Endodermal cell (in vitro differentiated cells): ENCODE data around the gene RIT2. TPM values are rescaled to one million over a fixed set of nuclear protein-coding genes. Genes with fewer than 3 reads are reported as not detected.

Source experiments
- DNase-seq: peaks from one replicate; pipeline ENCODE4 v3.0.0-alpha.2; 2017
- H3K27ac ChIP-seq: 2 replicates; pipeline ENCODE4 v1.5.1; 2013; ENCODE audit warnings: mild to moderate bottlenecking, low read depth, low read length, moderate library complexity
- H3K27me3 ChIP-seq: 2 replicates; pipeline ENCODE4 v1.6.1; 2013; ENCODE audit warnings: mild to moderate bottlenecking, low read length, moderate library complexity; ENCODE audit not compliant: insufficient read depth, control insufficient read depth, poor library complexity, severe bottlenecking
- H3K36me3 ChIP-seq: 2 replicates; pipeline ENCODE4 v1.7.0; 2013; ENCODE audit warnings: mild to moderate bottlenecking, low read length, moderate library complexity; ENCODE audit not compliant: control insufficient read depth, insufficient read depth
- H3K4me1 ChIP-seq: one replicate; pipeline ENCODE4 v1.7.0; 2013; ENCODE audit warnings: low read length; ENCODE audit not compliant: control insufficient read depth, insufficient read depth
- H3K4me3 ChIP-seq: 2 replicates; pipeline ENCODE4 v1.5.1; 2013; ENCODE audit warnings: mild to moderate bottlenecking, low read length, moderate library complexity
- H3K9ac ChIP-seq: 2 replicates; pipeline ENCODE4 v1.6.1; 2013; ENCODE audit warnings: mild to moderate bottlenecking, low read length, moderate library complexity; ENCODE audit not compliant: poor library complexity, severe bottlenecking; ENCODE audit errors: extremely low read depth
- H3K9me3 ChIP-seq: 2 replicates; pipeline ENCODE4 v1.6.1; 2013; ENCODE audit warnings: mild to moderate bottlenecking, low read length, moderate library complexity; ENCODE audit not compliant: control insufficient read depth
- H3K27ac Mint-ChIP-seq: 2 replicates; pipeline ENCODE4 v1.8.0; 2020; ENCODE audit warnings: mixed read lengths
- H3K27me3 Mint-ChIP-seq: 2 replicates; pipeline ENCODE4 v1.8.0; 2021; ENCODE audit warnings: mild to moderate bottlenecking, mixed read lengths; ENCODE audit not compliant: insufficient read depth
- H3K36me3 Mint-ChIP-seq: 2 replicates; pipeline ENCODE4 v1.8.0; 2020; ENCODE audit warnings: low read depth, mixed read lengths
- H3K4me1 Mint-ChIP-seq: 2 replicates; pipeline ENCODE4 v1.8.0; 2020; ENCODE audit warnings: mixed read lengths
- H3K4me3 Mint-ChIP-seq: 2 replicates; pipeline ENCODE4 v1.8.0; 2020; ENCODE audit warnings: mild to moderate bottlenecking, moderate library complexity, mixed read lengths
- H3K9me3 Mint-ChIP-seq: 2 replicates; pipeline ENCODE4 v1.8.0; 2020; ENCODE audit warnings: mild to moderate bottlenecking, mixed read lengths
- WGBS, 2 experiments: methylation state at CpG; one replicate each; pipeline versions ENCODE4 v1.1.5 to v1.1.7; 2013; ENCODE audit warnings: missing lambda C conversion rate in 2 of 2, mixed read lengths in 1 of 2; ENCODE audit not compliant: insufficient coverage in 1 of 2, insufficient read length in 1 of 2; 5-methylcytosine and 5-hydroxymethylcytosine counted together
- total RNA-seq, 2 donors: library from RNA; stranded (reverse); fragmentation: NEBNext Ultra II Directional in 1 of 2; extraction: Animal tissue kit (Norgen Biotek cat#: 25700) in 1 of 2; gene quantifications; 2 replicates in 1 of 2; 3 replicates in 1 of 2; pipeline ENCODE4 v1.2.1, GENCODE V29; 2021
- TF ChIP-seq, protein P1 (sequence below): fragments of 200-600 bp; sonication (generic); conservative IDR thresholded peaks from 2 replicates; pipeline ENCODE4 v1.5.0; 2021; ENCODE audit warnings: antibody characterized with exemption, mild to moderate bottlenecking

The RIT2 gene
- total RNA-seq, 2 donors from 2014 or later = 0.81 TPM; not detected in 1

DNA sequence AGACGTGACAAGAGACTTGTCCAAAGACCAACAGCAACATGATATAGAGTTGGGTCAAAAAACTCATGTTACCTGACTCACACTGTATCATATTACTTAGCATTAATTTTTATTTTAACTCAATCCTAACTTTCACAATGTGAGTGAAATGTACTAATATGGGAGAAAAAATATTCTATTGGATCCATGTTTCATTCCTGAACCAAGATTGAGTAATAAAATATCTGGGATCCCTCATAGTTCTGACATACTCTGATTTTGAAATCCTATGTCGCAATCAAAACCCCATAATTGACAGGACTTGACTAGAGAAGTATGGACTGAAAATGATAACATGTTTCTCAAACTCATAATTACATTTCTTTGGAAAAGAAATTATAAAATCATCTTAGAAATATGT, 190.4 kb downstream of the RIT2 start:
- Histone ChIP-seq H3K4me3 (no peak overlapping the region), H3K4me1 (peaks cover 20% of the 10 kb centered on the region), H3K27me3 (no peaks in the 10 kb centered on the region), H3K9me3 (no peaks in the 10 kb centered on the region), H3K27ac (no peak overlapping the region), H3K36me3 (no peaks in the 10 kb centered on the region), H3K9ac (no peak overlapping the region)
- Mint-ChIP-seq H3K27ac (no peak overlapping the region), H3K36me3 (no peaks in the 10 kb centered on the region), H3K4me1 (peaks cover 37% of the 10 kb centered on the region), H3K9me3 (no peaks in the 10 kb centered on the region), H3K27me3 (no peaks in the 10 kb centered on the region), H3K4me3 (no peak overlapping the region)
- DNase-seq = no peak
- TF ChIP-seq, protein P1, sequence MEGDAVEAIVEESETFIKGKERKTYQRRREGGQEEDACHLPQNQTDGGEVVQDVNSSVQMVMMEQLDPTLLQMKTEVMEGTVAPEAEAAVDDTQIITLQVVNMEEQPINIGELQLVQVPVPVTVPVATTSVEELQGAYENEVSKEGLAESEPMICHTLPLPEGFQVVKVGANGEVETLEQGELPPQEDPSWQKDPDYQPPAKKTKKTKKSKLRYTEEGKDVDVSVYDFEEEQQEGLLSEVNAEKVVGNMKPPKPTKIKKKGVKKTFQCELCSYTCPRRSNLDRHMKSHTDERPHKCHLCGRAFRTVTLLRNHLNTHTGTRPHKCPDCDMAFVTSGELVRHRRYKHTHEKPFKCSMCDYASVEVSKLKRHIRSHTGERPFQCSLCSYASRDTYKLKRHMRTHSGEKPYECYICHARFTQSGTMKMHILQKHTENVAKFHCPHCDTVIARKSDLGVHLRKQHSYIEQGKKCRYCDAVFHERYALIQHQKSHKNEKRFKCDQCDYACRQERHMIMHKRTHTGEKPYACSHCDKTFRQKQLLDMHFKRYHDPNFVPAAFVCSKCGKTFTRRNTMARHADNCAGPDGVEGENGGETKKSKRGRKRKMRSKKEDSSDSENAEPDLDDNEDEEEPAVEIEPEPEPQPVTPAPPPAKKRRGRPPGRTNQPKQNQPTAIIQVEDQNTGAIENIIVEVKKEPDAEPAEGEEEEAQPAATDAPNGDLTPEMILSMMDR = no peak
- 86 to 98% methylated on average over 1 to 2 of the region's 2 CpGs for WGBS, 2 experiments

DNA sequence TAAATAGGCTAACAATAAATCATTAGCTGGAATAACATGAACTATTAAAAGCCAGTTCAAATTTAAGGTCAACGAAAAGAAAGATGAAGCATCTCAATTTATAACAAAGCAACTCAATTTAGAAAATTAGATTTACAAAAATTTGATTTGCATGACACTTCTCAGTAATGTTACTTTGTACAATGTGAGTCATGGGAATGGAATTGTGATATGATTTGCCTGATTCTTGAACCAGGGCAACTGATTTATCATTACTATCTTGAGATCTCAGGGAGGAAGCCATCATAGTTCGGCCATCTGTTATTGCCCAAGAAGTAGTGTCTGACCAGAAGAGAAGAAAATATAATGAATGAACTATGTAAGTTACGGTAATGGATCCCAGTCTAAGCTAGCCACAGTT, 193.1 kb downstream of the RIT2 start:
- TF ChIP-seq, protein P1 = no peak
- H3K27me3 ChIP-seq = no peaks in the 10 kb centered on the region
- Mint-ChIP-seq H3K4me3 (no peak overlapping the region), H3K9me3 (no peaks in the 10 kb centered on the region), H3K36me3 (no peaks in the 10 kb centered on the region), H3K4me1 (peaks cover 40% of the 10 kb centered on the region), H3K27ac (no peak overlapping the region), H3K27me3 (no peaks in the 10 kb centered on the region)
- H3K9ac ChIP-seq = no peak overlapping the region
- no peaks in the 10 kb centered on the region for H3K9me3 ChIP-seq
- no peak overlapping the region for H3K27ac ChIP-seq
- peak overlapping the region; percentile 44 for H3K4me3 ChIP-seq
- no peaks in the 10 kb centered on the region for H3K36me3 ChIP-seq
- no peak for DNase-seq
- WGBS, 2 experiments = 92 to 100% methylated on average over 1 to 2 of the region's 3 CpGs
- H3K4me1 ChIP-seq = peaks cover 20% of the 10 kb centered on the region

- Histone ChIP-seq H3K36me3 (no peaks in the 10 kb centered on the region), H3K27ac (no peak overlapping the region), H3K4me3 (peak overlapping the region; percentile 44), H3K9ac (peak overlapping the region; percentile 13), H3K4me1 (peaks cover 20% of the 10 kb centered on the region), H3K27me3 (no peaks in the 10 kb centered on the region), H3K9me3 (no peaks in the 10 kb centered on the region)
- Mint-ChIP-seq H3K27ac (peak overlapping the region; percentile 30), H3K27me3 (no peaks in the 10 kb centered on the region), H3K4me1 (peaks cover 40% of the 10 kb centered on the region), H3K9me3 (no peaks in the 10 kb centered on the region), H3K4me3 (no peak overlapping the region), H3K36me3 (no peaks in the 10 kb centered on the region)
- DNase-seq = peak; percentile 48
- TF ChIP-seq, protein P1 = no peak
- 35 to 73% methylated on average over 1 of the region's 1 CpG for WGBS, 2 experiments
Observed at GRCh38 chr18:42921226-42921737, 194.2 kb downstream of the RIT2 start.
